ENCODE results near the gene DCHS1. TPM values are rescaled to one million over a fixed set of nuclear protein-coding genes. Genes with fewer than 3 reads are reported as not detected.

DCHS1 gene
- total RNA-seq, 3 donors from 2014 or later: 3.5 to 38.8 (median 6.0) TPM

GRCh38 chr11:6654281-6655019 is 1.2 kb downstream of the DCHS1 start:
- intact Hi-C loops (cut with DNase I, micrococcal nuclease): no loop called here
- Histone ChIP-seq H3K9me3 (no peaks in the 10 kb centered on the region), H3K4me1 (ENCODE audit: low read depth) (no peaks in the 10 kb centered on the region), H3K4me3 (no peak overlapping the region), H3K36me3 (ENCODE audit: low read depth) (no peaks in the 10 kb centered on the region)
- no peak for TF ChIP-seq CTCF (IDR thresholded peaks at IDR 0.05)
- DNase-seq (no peak), ATAC-seq (peak; percentile 5)

- intact Hi-C loops (cut with DNase I, micrococcal nuclease): no loop called here
- Histone ChIP-seq H3K36me3 (ENCODE audit: low read depth) (no peaks in the 10 kb centered on the region), H3K4me1 (ENCODE audit: low read depth) (no peaks in the 10 kb centered on the region), H3K9me3 (no peaks in the 10 kb centered on the region), H3K4me3 (no peak overlapping the region)
- no peak for DNase-seq
- no peak for TF ChIP-seq CTCF (IDR thresholded peaks at IDR 0.05)
- ATAC-seq: no peak
Measured at GRCh38 chr11:6653656-6654055, 2.0 kb downstream of the DCHS1 start.

- ATAC-seq: no peak
Measured at GRCh38 chr11:6653097-6653496, 2.5 kb downstream of the DCHS1 start.

GRCh38 chr11:6652182-6652581 is 3.4 kb downstream of the DCHS1 start:
- Histone ChIP-seq H3K36me3 (ENCODE audit: low read depth) (no peaks in the 10 kb centered on the region), H3K4me3 (no peak overlapping the region), H3K9me3 (no peaks in the 10 kb centered on the region), H3K4me1 (ENCODE audit: low read depth) (peaks cover 6% of the 10 kb centered on the region)
- no peak for DNase-seq
- intact Hi-C loops (cut with DNase I, micrococcal nuclease): no loop called here
- TF ChIP-seq CTCF (IDR thresholded peaks at IDR 0.05): no peak
- ATAC-seq: no peak

More at GRCh38 chr11:6653097-6653496, 2.5 kb downstream of the DCHS1 start:
- Histone ChIP-seq H3K4me1 (ENCODE audit: low read depth) (no peaks in the 10 kb centered on the region), H3K4me3 (no peak overlapping the region), H3K36me3 (ENCODE audit: low read depth) (no peaks in the 10 kb centered on the region), H3K9me3 (no peaks in the 10 kb centered on the region)
- DNase-seq: no peak
- TF ChIP-seq CTCF (IDR thresholded peaks at IDR 0.05): no peak
- intact Hi-C loops (cut with DNase I, micrococcal nuclease): no loop called here

GRCh38 chr11:6650980-6651379 is 4.6 kb downstream of the DCHS1 start:
- Histone ChIP-seq H3K9me3 (no peaks in the 10 kb centered on the region), H3K4me1 (ENCODE audit: low read depth) (peaks cover 15% of the 10 kb centered on the region), H3K4me3 (no peak overlapping the region), H3K36me3 (ENCODE audit: low read depth) (no peaks in the 10 kb centered on the region)
- intact Hi-C loops (cut with DNase I, micrococcal nuclease): no loop called here
- DNase-seq: no peak
- TF ChIP-seq CTCF (IDR thresholded peaks at IDR 0.05): no peak
- ATAC-seq: no peak
